Neural cell (in vitro differentiated cells): Measurements from ENCODE around the gene TTLL4. TPM values are rescaled to one million over a fixed set of nuclear protein-coding genes. Genes with fewer than 3 reads are reported as not detected.

ENCODE experiments used
- H2AFZ ChIP-seq: fragments of 200-600, 300-800 bp; sonication (generic), shearing (Covaris generic); 2 replicates; pipeline ENCODE4 v1.6.0; 2014; ENCODE audit warnings: low read depth, mild to moderate bottlenecking, antibody characterized with exemption, low read length, moderate library complexity
- H3F3A ChIP-seq: fragments of 200-600 bp; shearing (Covaris generic); 2 replicates; pipeline ENCODE4 v1.6.1; 2016; ENCODE audit warnings: mild to moderate bottlenecking, moderate library complexity, mixed read lengths, antibody characterized with exemption, low read length; ENCODE audit not compliant: insufficient read depth, poor library complexity, severe bottlenecking
- H3K27ac ChIP-seq: fragments of 200-600, 300-800 bp; sonication (generic), shearing (Covaris generic); 2 replicates; pipeline ENCODE4 v1.5.1; 2014; ENCODE audit warnings: mild to moderate bottlenecking, low read length, moderate library complexity
- H3K27me3 ChIP-seq: fragments of 300-800, 200-600 bp; sonication (generic), shearing (Covaris generic); 2 replicates; pipeline ENCODE4 v1.6.0; 2014; ENCODE audit warnings: mild to moderate bottlenecking, low read depth, low read length, moderate library complexity; ENCODE audit not compliant: insufficient read depth
- H3K36me3 ChIP-seq: fragments of 300-800, 200-600 bp; sonication (generic), shearing (Covaris generic); 2 replicates; pipeline ENCODE4 v1.5.1; 2014; ENCODE audit warnings: mild to moderate bottlenecking, antibody characterized with exemption, low read length, moderate library complexity; ENCODE audit not compliant: insufficient read depth
- H3K4me2 ChIP-seq: fragments of 300-800, 200-600 bp; sonication (generic), shearing (Covaris generic); 2 replicates; pipeline ENCODE4 v1.6.0; 2014; ENCODE audit warnings: mild to moderate bottlenecking, low read length
- H3K4me3 ChIP-seq: fragments of 300-800, 200-600 bp; sonication (generic), shearing (Covaris generic); 2 replicates; pipeline ENCODE4 v1.5.1; 2014; ENCODE audit warnings: mild to moderate bottlenecking, low read length, moderate library complexity
- H3K79me2 ChIP-seq: fragments of 200-600 bp; shearing (Covaris generic); replicated peaks from 2 replicates; pipeline ENCODE4 v1.6.0; 2014; ENCODE audit warnings: mild to moderate bottlenecking, low read length, moderate library complexity; ENCODE audit not compliant: insufficient read depth
- H3K9ac ChIP-seq: fragments of 300-800, 200-600 bp; sonication (generic), shearing (Covaris generic); 2 replicates; pipeline ENCODE4 v1.6.1; 2016; ENCODE audit warnings: mild to moderate bottlenecking, low read length, mixed read lengths
- H3K9me2 ChIP-seq: fragments of 200-600 bp; shearing (Covaris generic); 2 replicates; pipeline ENCODE4 v1.6.1; 2016; ENCODE audit warnings: mild to moderate bottlenecking, low read length, mixed read lengths; ENCODE audit not compliant: insufficient read depth
- H3K9me3 ChIP-seq: fragments of 200-600, 300-800 bp; sonication (generic), shearing (Covaris generic); 2 replicates; pipeline ENCODE4 v1.6.1; 2016; ENCODE audit warnings: mild to moderate bottlenecking, mixed run types, low read length, moderate library complexity, mixed read lengths
- H4K20me1 ChIP-seq: fragments of 200-600 bp; shearing (Covaris generic); 2 replicates; pipeline ENCODE4 v1.6.1; 2016; ENCODE audit warnings: mild to moderate bottlenecking, mixed run types; ENCODE audit not compliant: insufficient read depth
- EP300 ChIP-seq: fragments of 450-650 bp; conservative IDR thresholded peaks from 2 replicates; pipeline ENCODE4 v1.6.1; 2014; ENCODE audit warnings: antibody characterized with exemption, mild to moderate bottlenecking, moderate library complexity; ENCODE audit not compliant: poor library complexity, severe bottlenecking
- EZH2 ChIP-seq: fragments of 200-600, 300-800 bp; shearing (Covaris generic), sonication (generic); IDR thresholded peaks from 2 replicates; pipeline ENCODE4 v1.6.1; 2014; ENCODE audit warnings: antibody characterized with exemption, low read length, borderline replicate concordance, mild to moderate bottlenecking; ENCODE audit not compliant: insufficient read depth, poor library complexity, severe bottlenecking
- MXI1 ChIP-seq: fragments of 450-650 bp; conservative IDR thresholded peaks from 2 replicates; pipeline ENCODE4 v1.6.1; 2014; ENCODE audit warnings: antibody characterized with exemption, mild to moderate bottlenecking; ENCODE audit not compliant: poor library complexity, severe bottlenecking
- POLR2AphosphoS5 ChIP-seq: IDR thresholded peaks from 2 replicates; pipeline ENCODE4 v1.6.1; 2012
- RAD21 ChIP-seq: fragments of 450-650 bp; conservative IDR thresholded peaks from 2 replicates; pipeline ENCODE4 v1.6.1; 2014; ENCODE audit warnings: antibody characterized with exemption, mild to moderate bottlenecking, moderate library complexity
- REST ChIP-seq: IDR thresholded peaks from 2 replicates; pipeline ENCODE4 v1.6.1; 2012; ENCODE audit warnings: borderline replicate concordance
- SMC3 ChIP-seq: fragments of 450-650 bp; conservative IDR thresholded peaks from 2 replicates; pipeline ENCODE4 v1.6.1; 2014; ENCODE audit warnings: antibody characterized with exemption, mild to moderate bottlenecking, moderate library complexity; ENCODE audit not compliant: poor library complexity
- TAF1 ChIP-seq: IDR thresholded peaks from 2 replicates; pipeline ENCODE4 v1.6.1; 2012; ENCODE audit warnings: low read depth
- polyA plus RNA-seq: library from polyadenylated mRNA; depleted of rRNA; stranded (reverse); fragments of >200 nt; gene quantifications from 2 replicates; pipeline ENCODE4 v1.2.3, GENCODE V29; 2014
- TF ChIP-seq, protein P1 (sequence below): fragments of 450-650 bp; IDR thresholded peaks from 2 replicates; pipeline ENCODE4 v1.5.1; 2014; ENCODE audit warnings: antibody characterized with exemption, mild to moderate bottlenecking, moderate library complexity; ENCODE audit not compliant: poor library complexity, severe bottlenecking

The TTLL4 gene
- polyA plus RNA-seq, 1 donor from 2014 or later: 5.3 TPM

GRCh38 chr2:218792433-218792832 lies 81.8 kb downstream of the TTLL4 start:
- no peaks in the 10 kb centered on the region for H3K36me3 ChIP-seq
- H3K9ac ChIP-seq: no peak overlapping the region
- no peaks in the 10 kb centered on the region for H3K27me3 ChIP-seq
- no peak overlapping the region for H3K4me3 ChIP-seq
- no peaks in the 10 kb centered on the region for H3K79me2 ChIP-seq
- no peaks in the 10 kb centered on the region for H3K9me3 ChIP-seq
- H2AFZ ChIP-seq: no peak overlapping the region
- TF ChIP-seq EP300 (no peak), POLR2AphosphoS5 (no peak), REST (no peak), EZH2 (no peak), TAF1 (no peak)
- no peaks in the 10 kb centered on the region for H4K20me1 ChIP-seq
- no peak overlapping the region for H3K27ac ChIP-seq
- H3F3A ChIP-seq: no peaks in the 10 kb centered on the region
- no peaks in the 10 kb centered on the region for H3K9me2 ChIP-seq
- no peak overlapping the region for H3K4me2 ChIP-seq

DNA sequence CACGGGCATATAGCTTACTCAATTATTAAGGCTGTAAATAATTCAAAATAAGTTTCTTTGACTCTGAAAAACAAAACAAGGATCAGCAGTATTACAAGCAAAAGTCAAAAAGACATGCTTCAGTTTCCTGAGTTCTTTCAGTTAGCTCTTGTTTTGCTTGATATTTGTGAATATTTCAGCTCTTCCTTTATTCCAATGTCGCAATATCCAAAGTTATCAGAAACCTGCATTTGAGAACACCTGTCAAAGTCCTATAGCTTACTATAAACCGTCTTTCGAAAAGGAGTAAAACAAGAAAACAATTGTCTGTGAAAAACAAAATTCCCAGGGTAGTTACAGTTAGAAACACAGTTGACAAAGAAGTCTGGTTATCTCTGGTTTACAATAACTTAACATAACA lies 86.1 kb downstream of the TTLL4 start:
- Histone ChIP-seq H3K27ac (no peak overlapping the region), H3K36me3 (no peaks in the 10 kb centered on the region), H3K9ac (no peak overlapping the region), H3K4me2 (no peak overlapping the region), H3K4me3 (no peak overlapping the region), H3K79me2 (no peaks in the 10 kb centered on the region), H3K9me3 (no peaks in the 10 kb centered on the region), H3K27me3 (no peaks in the 10 kb centered on the region), H2AFZ (no peak overlapping the region), H4K20me1 (no peaks in the 10 kb centered on the region), H3K9me2 (no peaks in the 10 kb centered on the region), H3F3A (no peaks in the 10 kb centered on the region)
- TF ChIP-seq REST (no peak), RAD21 (no peak), SMC3 (no peak), POLR2AphosphoS5 (no peak), MXI1 (no peak), EP300 (no peak), TAF1 (no peak), EZH2 (no peak)
- TF ChIP-seq, protein P1, sequence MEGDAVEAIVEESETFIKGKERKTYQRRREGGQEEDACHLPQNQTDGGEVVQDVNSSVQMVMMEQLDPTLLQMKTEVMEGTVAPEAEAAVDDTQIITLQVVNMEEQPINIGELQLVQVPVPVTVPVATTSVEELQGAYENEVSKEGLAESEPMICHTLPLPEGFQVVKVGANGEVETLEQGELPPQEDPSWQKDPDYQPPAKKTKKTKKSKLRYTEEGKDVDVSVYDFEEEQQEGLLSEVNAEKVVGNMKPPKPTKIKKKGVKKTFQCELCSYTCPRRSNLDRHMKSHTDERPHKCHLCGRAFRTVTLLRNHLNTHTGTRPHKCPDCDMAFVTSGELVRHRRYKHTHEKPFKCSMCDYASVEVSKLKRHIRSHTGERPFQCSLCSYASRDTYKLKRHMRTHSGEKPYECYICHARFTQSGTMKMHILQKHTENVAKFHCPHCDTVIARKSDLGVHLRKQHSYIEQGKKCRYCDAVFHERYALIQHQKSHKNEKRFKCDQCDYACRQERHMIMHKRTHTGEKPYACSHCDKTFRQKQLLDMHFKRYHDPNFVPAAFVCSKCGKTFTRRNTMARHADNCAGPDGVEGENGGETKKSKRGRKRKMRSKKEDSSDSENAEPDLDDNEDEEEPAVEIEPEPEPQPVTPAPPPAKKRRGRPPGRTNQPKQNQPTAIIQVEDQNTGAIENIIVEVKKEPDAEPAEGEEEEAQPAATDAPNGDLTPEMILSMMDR: no peak
